Left lung (tissue), 10 donors: ENCODE results near the gene OTOR. TPM values are rescaled to one million over a fixed set of nuclear protein-coding genes. Genes with fewer than 3 reads are reported as not detected.
A peak's percentile ranks its signal among the peaks of the same experiment; 100 is the strongest.

Experiments
- ATAC-seq: fragments of 200-7000 bp; cut with Tn5 transposase; one replicate; pipeline ENCODE4 v1.9.1; 2020; ENCODE audit warnings: moderate library complexity
- DNase-seq, 4 donors: peaks; one replicate each; pipeline ENCODE4 v3.0.0-alpha.2; 2013 to 2020
- H3K27ac ChIP-seq, 2 donors: fragments of 200-600 bp; sonication (generic) in 1 of 2; one replicate each; pipeline versions ENCODE4 v1.5.0 to v1.8.0; 2020 to 2021
- H3K27me3 ChIP-seq, 2 donors: fragments of 200-600 bp; sonication (generic) in 1 of 2; one replicate each; pipeline versions ENCODE4 v1.5.0 to v1.8.0; 2020 to 2021
- H3K36me3 ChIP-seq, 2 donors: fragments of 200-600 bp; sonication (generic) in 1 of 2; one replicate each; pipeline versions ENCODE4 v1.5.0 to v1.8.0; 2020 to 2021
- H3K4me1 ChIP-seq, 2 donors: fragments of 200-600 bp; one replicate each; pipeline ENCODE4 v1.8.0; 2021
- H3K4me3 ChIP-seq, 2 donors: fragments of 200-600 bp; sonication (generic) in 1 of 2; one replicate each; pipeline versions ENCODE4 v1.5.0 to v1.8.0; 2020 to 2021; ENCODE audit warnings: mild to moderate bottlenecking in 1 of 2
- H3K9me3 ChIP-seq, 2 donors: fragments of 200-600 bp; sonication (generic) in 1 of 2; one replicate each; pipeline versions ENCODE4 v1.5.0 to v1.8.0; 2020 to 2021
- CTCF ChIP-seq, 2 donors: fragments of 200-600 bp; sonication (generic) in 1 of 2; IDR thresholded peaks; one replicate each; pipeline versions ENCODE4 v1.5.0 to v1.8.0; 2021; ENCODE audit warnings: antibody characterized with exemption in 2 of 2
- intact Hi-C, 2 donors: fragments of 100-400 bp; cut with DNase I; formaldehyde crosslinking; loops; one replicate each; pipeline versions ENCODE4 v1.11.2 to v1.14.2; 2022
- polyA plus RNA-seq, 6 donors: library from polyadenylated mRNA; unstranded; fragments of 120-200 nt; gene quantifications; one replicate each; pipeline ENCODE4 v1.2.1, GENCODE V29; 2013; ENCODE audit not compliant: insufficient read length in 6 of 6
- total RNA-seq, 2 donors: library from RNA; stranded (reverse); fragmentation: NEBNext Ultra II Directional; extraction: Animal tissue kit (Norgen Biotek cat#: 25700); gene quantifications; one replicate each; pipeline ENCODE4 v1.2.1, GENCODE V29; 2021
- donor health status: DM: no; HTN: yes; CAD: no.
- donor health status: DM: no; HTN: no; CAD: no.

The OTOR gene
- total and polyA plus RNA-seq, 8 donors, result not detected

GRCh38 chr20:16771213-16771612 lies 23.1 kb downstream of the OTOR start:
- ATAC-seq (no peak), DNase-seq (no peak)
- H3K4me1 ChIP-seq, result no peaks in the 10 kb centered on the region
- no peak overlapping the region for H3K4me3 ChIP-seq
- H3K9me3 ChIP-seq, result no peaks in the 10 kb centered on the region
- no peaks in the 10 kb centered on the region for H3K36me3 ChIP-seq
- TF ChIP-seq CTCF (IDR thresholded peaks at IDR 0.05), result no peak
- no peak overlapping the region for H3K27ac ChIP-seq
- intact Hi-C loops, result no loop called here
- H3K27me3 ChIP-seq, result no peaks in the 10 kb centered on the region

- H3K36me3 ChIP-seq, result no peaks in the 10 kb centered on the region
- H3K9me3 ChIP-seq, result no peaks in the 10 kb centered on the region
- intact Hi-C loops, result no loop called here
- ATAC-seq, result no peak
- H3K27me3 ChIP-seq, result no peaks in the 10 kb centered on the region
- DNase-seq, result no peak
- no peak overlapping the region for H3K4me3 ChIP-seq
- TF ChIP-seq CTCF (IDR thresholded peaks at IDR 0.05), result no peak
- no peak overlapping the region for H3K27ac ChIP-seq
- no peaks in the 10 kb centered on the region for H3K4me1 ChIP-seq
Measured at GRCh38 chr20:16775961-16776360, 27.8 kb downstream of the OTOR start.

- DNase-seq (peak in 1 of 4 donors; percentile 68), ATAC-seq (no peak)
- H3K4me3 ChIP-seq, result no peak overlapping the region
- no peak overlapping the region for H3K27ac ChIP-seq
- H3K27me3 ChIP-seq, result no peaks in the 10 kb centered on the region
- intact Hi-C loops, result no loop called here
- H3K36me3 ChIP-seq, result no peaks in the 10 kb centered on the region
- H3K4me1 ChIP-seq, result no peaks in the 10 kb centered on the region
- peaks cover 0 to 6% of the 10 kb centered on the region in 2 donors for H3K9me3 ChIP-seq
- no peak for TF ChIP-seq CTCF (IDR thresholded peaks at IDR 0.05)
Measured at GRCh38 chr20:16777126-16777525, 29.0 kb downstream of the OTOR start.

GRCh38 chr20:16778159-16778558 lies 30.0 kb downstream of the OTOR start:
- no peaks in the 10 kb centered on the region for H3K4me1 ChIP-seq
- H3K27me3 ChIP-seq, result no peaks in the 10 kb centered on the region
- no peak overlapping the region for H3K4me3 ChIP-seq
- intact Hi-C loops, result no loop called here
- TF ChIP-seq CTCF (IDR thresholded peaks at IDR 0.05), result no peak
- H3K9me3 ChIP-seq, result peaks cover 0 to 8% of the 10 kb centered on the region in 2 donors
- no peak for ATAC-seq
- no peak overlapping the region for H3K27ac ChIP-seq
- H3K36me3 ChIP-seq, result no peaks in the 10 kb centered on the region
- no peak for DNase-seq

GRCh38 chr20:16781496-16781895 lies 33.3 kb downstream of the OTOR start:
- no peaks in the 10 kb centered on the region for H3K27me3 ChIP-seq
- H3K27ac ChIP-seq, result no peak overlapping the region
- DNase-seq, result no peak

More at GRCh38 chr20:16781496-16781895, 33.3 kb downstream of the OTOR start:
- intact Hi-C loops, result no loop called here
- Histone ChIP-seq H3K9me3 (peaks cover 0 to 8% of the 10 kb centered on the region in 2 donors), H3K4me1 (no peaks in the 10 kb centered on the region), H3K36me3 (no peaks in the 10 kb centered on the region), H3K4me3 (no peak overlapping the region)
- ATAC-seq, result no peak
- no peak for TF ChIP-seq CTCF (IDR thresholded peaks at IDR 0.05)
